Mesothelial cell of epicardium (in vitro differentiated cells): ENCODE measurements around the gene KYNU. TPM values are rescaled to one million over a fixed set of nuclear protein-coding genes. Genes with fewer than 3 reads are reported as not detected.

Experiments used
- DNase-seq, 2 experiments: peaks; one replicate each; pipeline ENCODE4 v3.0.0; 2021; ENCODE audit warnings: low spot score in 2 of 2; ENCODE audit not compliant: unreplicated experiment in 2 of 2
- H3K27ac Mint-ChIP-seq: 2 replicates; pipeline ENCODE4 v1.8.0; 2021; ENCODE audit warnings: mixed read lengths
- H3K27me3 Mint-ChIP-seq: 2 replicates; pipeline ENCODE4 v1.8.0; 2021; ENCODE audit warnings: low read depth, mixed read lengths
- H3K36me3 Mint-ChIP-seq: 2 replicates; pipeline ENCODE4 v1.8.0; 2021; ENCODE audit warnings: mixed read lengths
- H3K4me1 Mint-ChIP-seq: 2 replicates; pipeline ENCODE4 v1.8.0; 2021; ENCODE audit warnings: mixed read lengths
- H3K4me3 Mint-ChIP-seq: 2 replicates; pipeline ENCODE4 v1.8.0; 2021; ENCODE audit warnings: mild to moderate bottlenecking, moderate library complexity, mixed read lengths
- H3K9me3 Mint-ChIP-seq: 2 replicates; pipeline ENCODE4 v1.8.0; 2021; ENCODE audit warnings: mixed read lengths
- total RNA-seq: library from RNA; stranded (reverse); gene quantifications from 3 replicates; pipeline ENCODE4 v1.2.1, GENCODE V29; 2021
- TF ChIP-seq, protein P1 (sequence below): fragments of 200-600 bp; sonication (generic); IDR thresholded peaks from one replicate; pipeline ENCODE4 v1.5.0; 2021; ENCODE audit warnings: antibody characterized with exemption; ENCODE audit not compliant: unreplicated experiment

KYNU gene
- total RNA-seq, 1 donor from 2014 or later = 0.09 TPM

DNA sequence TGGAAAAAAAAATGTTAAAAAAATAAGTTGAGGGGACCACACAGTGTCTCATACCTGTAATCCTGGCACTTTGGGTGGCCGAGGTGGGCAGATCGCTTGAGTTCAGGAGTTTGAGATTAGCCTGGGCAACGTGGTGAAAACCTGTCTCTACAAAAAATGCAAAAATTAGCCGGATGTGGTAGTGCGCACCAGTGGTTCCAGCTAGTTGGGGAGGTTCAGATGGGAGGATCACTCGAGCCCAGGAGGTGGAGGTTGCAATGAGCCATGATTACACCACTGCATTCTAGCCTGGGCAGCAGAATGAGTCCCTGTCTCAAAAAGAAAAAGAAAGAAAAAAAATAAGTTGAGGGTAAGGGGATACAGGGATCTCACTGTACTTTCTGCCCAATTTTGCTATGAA, 6.1 kb upstream of the KYNU start:
- TF ChIP-seq, protein P1, sequence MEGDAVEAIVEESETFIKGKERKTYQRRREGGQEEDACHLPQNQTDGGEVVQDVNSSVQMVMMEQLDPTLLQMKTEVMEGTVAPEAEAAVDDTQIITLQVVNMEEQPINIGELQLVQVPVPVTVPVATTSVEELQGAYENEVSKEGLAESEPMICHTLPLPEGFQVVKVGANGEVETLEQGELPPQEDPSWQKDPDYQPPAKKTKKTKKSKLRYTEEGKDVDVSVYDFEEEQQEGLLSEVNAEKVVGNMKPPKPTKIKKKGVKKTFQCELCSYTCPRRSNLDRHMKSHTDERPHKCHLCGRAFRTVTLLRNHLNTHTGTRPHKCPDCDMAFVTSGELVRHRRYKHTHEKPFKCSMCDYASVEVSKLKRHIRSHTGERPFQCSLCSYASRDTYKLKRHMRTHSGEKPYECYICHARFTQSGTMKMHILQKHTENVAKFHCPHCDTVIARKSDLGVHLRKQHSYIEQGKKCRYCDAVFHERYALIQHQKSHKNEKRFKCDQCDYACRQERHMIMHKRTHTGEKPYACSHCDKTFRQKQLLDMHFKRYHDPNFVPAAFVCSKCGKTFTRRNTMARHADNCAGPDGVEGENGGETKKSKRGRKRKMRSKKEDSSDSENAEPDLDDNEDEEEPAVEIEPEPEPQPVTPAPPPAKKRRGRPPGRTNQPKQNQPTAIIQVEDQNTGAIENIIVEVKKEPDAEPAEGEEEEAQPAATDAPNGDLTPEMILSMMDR = no peak
- peaks cover 4% of the 10 kb centered on the region for H3K9me3 Mint-ChIP-seq
- H3K36me3 Mint-ChIP-seq = no peaks in the 10 kb centered on the region
- H3K4me3 Mint-ChIP-seq = no peak overlapping the region
- no peak overlapping the region for H3K27ac Mint-ChIP-seq
- H3K27me3 Mint-ChIP-seq = no peaks in the 10 kb centered on the region
- no peak for DNase-seq
- H3K4me1 Mint-ChIP-seq = peaks cover 19% of the 10 kb centered on the region

DNA sequence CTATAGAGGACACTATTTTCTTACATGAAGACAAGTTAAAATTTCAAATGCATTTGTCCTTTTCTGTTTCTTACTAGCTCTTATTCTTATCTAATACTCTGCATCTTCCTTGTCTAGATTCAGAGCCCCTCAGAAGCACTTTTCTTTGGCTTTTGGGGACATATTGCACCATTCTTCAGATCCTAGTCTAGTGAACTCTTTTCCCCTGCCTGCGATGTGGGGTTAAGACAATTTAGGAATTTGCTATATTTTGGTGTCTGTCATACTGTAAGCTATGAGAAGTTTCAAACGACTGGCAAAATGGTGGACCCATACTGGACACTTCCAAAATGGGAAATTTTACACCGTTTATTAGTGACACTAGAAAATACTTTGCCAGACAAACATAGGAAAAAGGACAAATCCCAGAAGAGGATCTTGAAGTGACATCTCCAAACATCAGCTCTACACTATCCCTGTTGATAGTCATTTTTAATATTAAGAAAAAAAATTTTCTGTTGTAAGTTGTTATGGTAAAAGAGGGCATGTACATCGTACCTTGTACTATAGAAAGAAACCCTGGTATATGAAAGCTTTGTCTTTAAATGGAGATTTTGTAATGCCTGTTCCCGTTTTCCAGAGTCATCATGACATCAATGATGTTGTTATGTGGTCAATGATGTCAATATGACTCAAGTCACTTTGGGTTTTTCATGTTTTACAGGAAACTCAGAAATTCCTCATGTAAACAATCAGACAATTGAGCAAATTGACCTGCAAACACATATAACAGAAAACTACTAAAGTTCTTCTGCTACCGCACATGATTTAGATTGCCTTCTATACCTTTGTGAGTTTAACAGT, 4.4 kb upstream of the KYNU start:
- TF ChIP-seq, protein P1 = no peak
- Mint-ChIP-seq H3K4me3 (no peak overlapping the region), H3K27ac (no peak overlapping the region), H3K36me3 (no peaks in the 10 kb centered on the region), H3K9me3 (peaks cover 4% of the 10 kb centered on the region), H3K27me3 (no peaks in the 10 kb centered on the region), H3K4me1 (peaks cover 31% of the 10 kb centered on the region)
- DNase-seq = no peak

DNA sequence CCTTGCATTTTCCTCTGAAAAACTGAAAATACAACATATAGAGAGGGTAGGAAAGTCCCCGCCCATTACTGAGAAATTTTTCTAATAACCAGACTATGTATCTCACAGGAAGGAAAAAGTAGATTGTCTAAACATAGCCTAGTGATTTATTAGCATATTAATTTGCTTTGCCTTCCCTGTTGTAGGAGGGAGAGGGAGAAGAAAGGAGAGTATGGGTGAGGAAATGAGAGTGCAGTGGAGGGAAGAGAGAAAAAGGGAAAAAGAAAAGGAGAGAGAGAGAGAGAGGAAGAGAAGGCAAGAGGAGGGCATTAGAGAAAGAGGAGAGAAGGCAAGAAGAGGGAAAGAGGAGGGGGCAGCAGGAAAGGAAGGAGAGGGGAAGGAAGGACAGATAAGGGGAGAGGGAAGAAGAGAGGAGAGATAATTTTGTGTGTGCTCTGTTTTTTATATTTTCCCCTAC, 3.6 kb upstream of the KYNU start:
- Mint-ChIP-seq H3K36me3 (no peaks in the 10 kb centered on the region), H3K4me1 (peaks cover 31% of the 10 kb centered on the region), H3K4me3 (no peak overlapping the region), H3K27me3 (no peaks in the 10 kb centered on the region), H3K9me3 (no peaks in the 10 kb centered on the region), H3K27ac (peak overlapping the region; percentile 49)
- no peak for DNase-seq
- TF ChIP-seq, protein P1 = no peak

DNA sequence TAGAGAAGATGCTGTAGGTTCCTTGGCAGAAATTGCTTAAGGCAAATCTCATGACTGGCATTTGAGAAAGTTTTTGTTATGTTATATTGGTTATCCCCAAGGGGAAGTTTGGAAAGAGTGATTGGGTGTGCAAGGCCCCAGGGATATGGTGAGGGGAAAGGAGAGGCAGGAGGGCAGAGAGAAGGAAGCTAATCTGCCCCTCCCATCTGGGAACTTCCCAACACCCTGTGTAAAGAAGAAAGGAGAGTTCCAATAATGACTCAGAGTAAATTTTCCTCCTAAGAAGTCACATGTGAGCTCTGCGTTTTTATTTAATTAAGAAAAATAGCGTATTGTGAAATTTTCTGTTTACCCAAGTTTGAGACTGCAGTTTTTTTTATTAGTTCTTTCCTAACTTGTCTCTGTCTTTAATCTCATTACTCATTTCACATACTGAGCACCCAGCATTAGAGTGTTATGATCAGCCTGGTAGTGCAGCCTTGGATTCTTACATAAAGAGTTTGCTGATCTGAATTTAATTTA, 3.1 kb upstream of the KYNU start:
- Mint-ChIP-seq H3K36me3 (no peaks in the 10 kb centered on the region), H3K4me3 (no peak overlapping the region), H3K27me3 (no peaks in the 10 kb centered on the region), H3K27ac (peak overlapping the region; percentile 49), H3K4me1 (peaks cover 31% of the 10 kb centered on the region), H3K9me3 (no peaks in the 10 kb centered on the region)
- no peak for DNase-seq
- TF ChIP-seq, protein P1 = no peak

DNA sequence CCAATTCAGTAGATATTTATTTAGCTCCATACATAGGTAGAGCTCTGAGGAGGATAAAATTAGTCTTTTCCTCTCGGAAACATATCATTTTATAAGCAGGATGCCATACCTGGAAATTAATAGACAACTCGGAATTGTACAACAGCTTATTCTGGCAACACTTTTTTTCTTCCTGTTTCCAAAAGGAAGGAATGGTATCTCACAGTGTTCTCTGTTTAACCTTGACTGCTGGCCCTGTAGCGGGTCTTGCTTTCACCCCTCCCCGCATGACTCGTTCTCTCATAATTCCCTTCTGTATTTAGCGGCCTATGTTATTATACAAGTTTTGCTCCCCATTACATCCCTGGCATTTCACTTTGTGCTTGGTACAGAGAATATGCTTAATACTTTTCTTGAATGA, 2.5 kb upstream of the KYNU start:
- Mint-ChIP-seq H3K9me3 (no peaks in the 10 kb centered on the region), H3K36me3 (no peaks in the 10 kb centered on the region), H3K4me1 (peaks cover 31% of the 10 kb centered on the region), H3K27me3 (no peaks in the 10 kb centered on the region), H3K27ac (no peak overlapping the region), H3K4me3 (no peak overlapping the region)
- DNase-seq = no peak
- TF ChIP-seq, protein P1 = no peak
